ENCODE measurements around the gene MROH8.
A peak's percentile ranks its signal among the peaks of the same experiment; 100 is the strongest.
"Not testable (repeated sequence)": the region's sequence is repeated elsewhere in the genome, so short reads cannot be mapped to it uniquely, and the experiment has no call there.

MROH8 gene

GRCh38 chr20:37077009-37077408 lies 102.3 kb downstream of the MROH8 start:
- no peak for DNase-seq

- DNase-seq = no peak
Observed at GRCh38 chr20:37075932-37076685, 103.2 kb downstream of the MROH8 start.

- no peak for DNase-seq
Observed at GRCh38 chr20:37072293-37073196, 106.8 kb downstream of the MROH8 start.

GRCh38 chr20:37071481-37071911 lies 107.9 kb downstream of the MROH8 start:
- peak; percentile 30 for DNase-seq

- not testable (repeated sequence) for DNase-seq
Observed at GRCh38 chr20:37069563-37069962, 109.8 kb downstream of the MROH8 start.

DNA sequence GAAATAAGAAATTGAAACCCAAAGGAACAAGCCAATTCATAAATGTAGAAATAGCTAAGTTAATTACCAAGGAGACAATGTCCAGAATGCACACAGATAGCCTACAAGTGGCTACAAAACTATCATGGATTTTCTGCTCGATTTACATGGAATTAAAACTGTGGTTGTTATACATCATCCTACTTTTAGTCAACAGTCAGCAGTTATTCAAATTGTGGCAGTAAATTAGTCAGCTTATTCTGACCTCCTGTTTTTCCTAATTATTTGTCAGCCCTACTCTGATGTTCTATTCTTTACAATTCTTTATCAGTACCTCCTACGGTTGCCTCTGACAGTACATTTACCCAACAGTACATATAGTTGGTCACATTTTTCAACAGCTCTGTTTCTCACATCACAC lies 113.2 kb downstream of the MROH8 start:
- DNase-seq = no peak

GRCh38 chr20:37055276-37055675 lies 124.1 kb downstream of the MROH8 start:
- DNase-seq = no peak

DNA sequence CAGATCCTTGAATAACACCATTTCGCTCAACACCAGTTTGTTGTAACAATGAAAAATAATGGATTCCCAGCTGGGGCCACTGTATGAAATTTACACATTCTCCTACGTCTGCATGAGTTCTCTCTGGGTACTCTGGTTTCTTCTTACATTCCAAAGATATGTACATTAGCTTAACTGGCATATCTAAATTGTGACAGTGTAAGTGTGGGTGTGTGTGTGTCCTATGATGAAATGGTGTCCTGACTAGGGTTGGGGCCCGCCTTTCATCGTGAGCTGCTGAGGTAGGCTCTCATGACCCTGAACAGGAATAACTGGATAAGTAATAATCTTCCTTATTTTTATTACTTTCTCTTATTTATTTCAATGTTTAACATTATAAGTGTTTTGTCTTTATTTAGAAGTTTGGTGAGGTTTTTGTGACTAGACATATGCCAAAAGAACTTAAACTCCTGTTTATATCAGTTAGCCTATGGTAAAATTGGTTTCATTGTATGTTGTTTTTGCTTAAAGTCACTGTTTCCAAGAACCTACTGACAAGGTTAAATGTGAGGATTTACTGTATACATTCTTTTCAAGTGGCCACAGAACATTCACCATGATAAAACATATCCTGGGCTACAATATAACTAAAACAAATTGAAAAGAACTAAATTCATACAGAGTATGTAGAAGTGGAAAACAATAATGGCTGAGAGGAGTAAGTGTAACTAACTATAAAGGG lies 126.0 kb downstream of the MROH8 start:
- no peak for DNase-seq
